ENCODE results near the gene MAPK10.

Gene MAPK10

GRCh38 chr4:86280246-86280645 is 79.6 kb downstream of the MAPK10 start:
- H3K9ac ChIP-seq (ENCODE audit: insufficient read length) = no peak overlapping the region
- TF ChIP-seq EZH2 (IDR thresholded peaks at IDR 0.05) (no peak), POLR2AphosphoS5 (IDR thresholded peaks at IDR 0.05; ENCODE audit: borderline replicate concordance, low read depth, low read length) (no peak), FOXP2 (optimal IDR thresholded peaks at IDR 0.05; ENCODE audit: control extremely low read depth, extremely low read length, insufficient read depth) (no peak)
- no peak overlapping the region for H3K27ac ChIP-seq
- H3K36me3 ChIP-seq (ENCODE audit: insufficient read depth, low read length) = no peaks in the 10 kb centered on the region
- H3K9me3 ChIP-seq (ENCODE audit: low read depth, low read length) = no peaks in the 10 kb centered on the region
- no peak for DNase-seq (ENCODE audit: low read depth, low spot score)
- H3K4me3 ChIP-seq = no peak overlapping the region

- Histone ChIP-seq H3K36me3 (ENCODE audit: insufficient read depth, low read length) (no peaks in the 10 kb centered on the region), H3K9ac (ENCODE audit: insufficient read length) (no peak overlapping the region), H3K9me3 (ENCODE audit: low read depth, low read length) (no peaks in the 10 kb centered on the region), H3K4me3 (no peak overlapping the region), H3K27ac (no peak overlapping the region)
- no peak for DNase-seq (ENCODE audit: low read depth, low spot score)
- TF ChIP-seq POLR2AphosphoS5 (IDR thresholded peaks at IDR 0.05; ENCODE audit: borderline replicate concordance, low read depth, low read length) = no peak
- no peak for TF ChIP-seq FOXP2 (optimal IDR thresholded peaks at IDR 0.05; ENCODE audit: control extremely low read depth, extremely low read length, insufficient read depth)
- no peak for TF ChIP-seq EZH2 (IDR thresholded peaks at IDR 0.05)
Observed at GRCh38 chr4:86279293-86279960, 80.4 kb downstream of the MAPK10 start.

GRCh38 chr4:86278126-86278525 is 81.7 kb downstream of the MAPK10 start:
- Histone ChIP-seq H3K9ac (ENCODE audit: insufficient read length) (no peak overlapping the region), H3K4me3 (no peak overlapping the region), H3K9me3 (ENCODE audit: low read depth, low read length) (no peaks in the 10 kb centered on the region), H3K27ac (no peak overlapping the region), H3K36me3 (ENCODE audit: insufficient read depth, low read length) (no peaks in the 10 kb centered on the region)
- TF ChIP-seq FOXP2 (optimal IDR thresholded peaks at IDR 0.05; ENCODE audit: control extremely low read depth, extremely low read length, insufficient read depth) (no peak), EZH2 (IDR thresholded peaks at IDR 0.05) (no peak), POLR2AphosphoS5 (IDR thresholded peaks at IDR 0.05; ENCODE audit: borderline replicate concordance, low read depth, low read length) (no peak)
- no peak for DNase-seq (ENCODE audit: low read depth, low spot score)

GRCh38 chr4:86274642-86275041 is 85.2 kb downstream of the MAPK10 start:
- TF ChIP-seq FOXP2 (optimal IDR thresholded peaks at IDR 0.05; ENCODE audit: control extremely low read depth, extremely low read length, insufficient read depth) (no peak), EZH2 (IDR thresholded peaks at IDR 0.05) (no peak), POLR2AphosphoS5 (IDR thresholded peaks at IDR 0.05; ENCODE audit: borderline replicate concordance, low read depth, low read length) (no peak)
- Histone ChIP-seq H3K27ac (no peak overlapping the region), H3K9ac (ENCODE audit: insufficient read length) (no peak overlapping the region), H3K9me3 (ENCODE audit: low read depth, low read length) (no peaks in the 10 kb centered on the region), H3K36me3 (ENCODE audit: insufficient read depth, low read length) (no peaks in the 10 kb centered on the region), H3K4me3 (no peak overlapping the region)
- no peak for DNase-seq (ENCODE audit: low read depth, low spot score)

GRCh38 chr4:86272669-86273068 is 87.2 kb downstream of the MAPK10 start:
- Histone ChIP-seq H3K9me3 (ENCODE audit: low read depth, low read length) (no peaks in the 10 kb centered on the region), H3K4me3 (no peak overlapping the region), H3K27ac (no peak overlapping the region), H3K36me3 (ENCODE audit: insufficient read depth, low read length) (no peaks in the 10 kb centered on the region), H3K9ac (ENCODE audit: insufficient read length) (no peak overlapping the region)
- DNase-seq (ENCODE audit: low read depth, low spot score) = no peak
- TF ChIP-seq FOXP2 (optimal IDR thresholded peaks at IDR 0.05; ENCODE audit: control extremely low read depth, extremely low read length, insufficient read depth) (no peak), EZH2 (IDR thresholded peaks at IDR 0.05) (no peak), POLR2AphosphoS5 (IDR thresholded peaks at IDR 0.05; ENCODE audit: borderline replicate concordance, low read depth, low read length) (no peak)

GRCh38 chr4:86271057-86271456 is 88.8 kb downstream of the MAPK10 start:
- TF ChIP-seq POLR2AphosphoS5 (IDR thresholded peaks at IDR 0.05; ENCODE audit: borderline replicate concordance, low read depth, low read length) (no peak), FOXP2 (optimal IDR thresholded peaks at IDR 0.05; ENCODE audit: control extremely low read depth, extremely low read length, insufficient read depth) (no peak), EZH2 (IDR thresholded peaks at IDR 0.05) (no peak)
- no peak overlapping the region for H3K9ac ChIP-seq (ENCODE audit: insufficient read length)

GRCh38 chr4:86269354-86269753 is 90.5 kb downstream of the MAPK10 start:
- Histone ChIP-seq H3K4me3 (no peak overlapping the region), H3K36me3 (ENCODE audit: insufficient read depth, low read length) (no peaks in the 10 kb centered on the region), H3K9me3 (ENCODE audit: low read depth, low read length) (no peaks in the 10 kb centered on the region), H3K27ac (no peak overlapping the region), H3K9ac (ENCODE audit: insufficient read length) (no peak overlapping the region)
- DNase-seq (ENCODE audit: low read depth, low spot score) = no peak
- no peak for TF ChIP-seq POLR2AphosphoS5 (IDR thresholded peaks at IDR 0.05; ENCODE audit: borderline replicate concordance, low read depth, low read length)
- TF ChIP-seq EZH2 (IDR thresholded peaks at IDR 0.05) = no peak
- no peak for TF ChIP-seq FOXP2 (optimal IDR thresholded peaks at IDR 0.05; ENCODE audit: control extremely low read depth, extremely low read length, insufficient read depth)

More at GRCh38 chr4:86271057-86271456, 88.8 kb downstream of the MAPK10 start:
- Histone ChIP-seq H3K36me3 (ENCODE audit: insufficient read depth, low read length) (no peaks in the 10 kb centered on the region), H3K9me3 (ENCODE audit: low read depth, low read length) (no peaks in the 10 kb centered on the region), H3K27ac (no peak overlapping the region), H3K4me3 (no peak overlapping the region)
- no peak for DNase-seq (ENCODE audit: low read depth, low spot score)

GRCh38 chr4:86264241-86264640 is 95.6 kb downstream of the MAPK10 start:
- TF ChIP-seq FOXP2 (optimal IDR thresholded peaks at IDR 0.05; ENCODE audit: control extremely low read depth, extremely low read length, insufficient read depth) (no peak), EZH2 (IDR thresholded peaks at IDR 0.05) (no peak), POLR2AphosphoS5 (IDR thresholded peaks at IDR 0.05; ENCODE audit: borderline replicate concordance, low read depth, low read length) (no peak)
- H3K9me3 ChIP-seq (ENCODE audit: low read depth, low read length) = no peaks in the 10 kb centered on the region
- H3K27ac ChIP-seq = no peak overlapping the region
- no peak overlapping the region for H3K9ac ChIP-seq (ENCODE audit: insufficient read length)
- H3K4me3 ChIP-seq = no peak overlapping the region
- H3K36me3 ChIP-seq (ENCODE audit: insufficient read depth, low read length) = no peaks in the 10 kb centered on the region
- DNase-seq (ENCODE audit: low read depth, low spot score) = no peak

- Histone ChIP-seq H3K36me3 (ENCODE audit: insufficient read depth, low read length) (no peaks in the 10 kb centered on the region), H3K9ac (ENCODE audit: insufficient read length) (no peak overlapping the region), H3K4me3 (no peak overlapping the region), H3K27ac (no peak overlapping the region), H3K9me3 (ENCODE audit: low read depth, low read length) (no peaks in the 10 kb centered on the region)
- TF ChIP-seq EZH2 (IDR thresholded peaks at IDR 0.05) = no peak
- no peak for TF ChIP-seq FOXP2 (optimal IDR thresholded peaks at IDR 0.05; ENCODE audit: control extremely low read depth, extremely low read length, insufficient read depth)
- TF ChIP-seq POLR2AphosphoS5 (IDR thresholded peaks at IDR 0.05; ENCODE audit: borderline replicate concordance, low read depth, low read length) = no peak
- DNase-seq (ENCODE audit: low read depth, low spot score) = no peak
Observed at GRCh38 chr4:86261636-86262035, 98.2 kb downstream of the MAPK10 start.

Measured in SK-N-MC (cell line).